ENCODE results near the gene MED9. TPM values are rescaled to one million over a fixed set of nuclear protein-coding genes. Genes with fewer than 3 reads are reported as not detected.

Gene MED9
- total RNA-seq, 1 donor from 2014 or later: 11.9 TPM

DNA sequence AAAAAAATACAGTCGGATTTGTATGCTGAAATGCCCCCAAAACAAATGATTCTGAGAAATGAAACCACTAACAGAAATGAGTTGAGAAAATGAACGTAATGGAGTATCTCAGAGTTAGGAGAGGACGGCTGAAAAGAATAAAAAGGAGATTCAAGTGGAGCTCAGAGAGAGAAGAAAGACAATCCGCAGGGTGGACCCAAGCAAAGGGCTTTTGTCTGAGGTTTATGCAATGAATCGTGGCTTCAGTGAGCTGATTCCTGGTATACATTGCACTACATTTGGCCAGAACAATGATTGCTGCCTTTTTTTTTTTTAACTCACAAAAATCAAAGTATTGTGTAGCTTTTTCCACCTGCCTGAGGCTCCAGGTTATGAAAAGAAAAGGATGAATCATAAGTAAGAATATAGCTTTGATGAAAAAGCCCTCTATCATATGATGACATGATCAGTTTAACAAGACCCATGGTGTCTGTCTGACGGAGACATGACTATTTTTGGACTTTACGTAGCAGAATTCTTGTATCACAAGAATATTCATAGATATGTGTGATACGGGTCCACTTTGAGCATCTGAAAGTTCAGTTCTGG, 4.4 kb upstream of the MED9 start:
- Histone ChIP-seq H3K36me3 (ENCODE audit: control insufficient read depth, insufficient read depth, low read length) (no peaks in the 10 kb centered on the region), H3K4me3 (ENCODE audit: low read depth, low read length) (no peak overlapping the region), H3K27me3 (ENCODE audit: control insufficient read depth, insufficient read depth, low read length) (peaks cover 17% of the 10 kb centered on the region)
- TF ChIP-seq CTCF (IDR thresholded peaks at IDR 0.05; ENCODE audit: insufficient read depth, low read length, poor library complexity, severe bottlenecking): no peak
- DNase-seq (ENCODE audit: low read depth): no peak

DNA sequence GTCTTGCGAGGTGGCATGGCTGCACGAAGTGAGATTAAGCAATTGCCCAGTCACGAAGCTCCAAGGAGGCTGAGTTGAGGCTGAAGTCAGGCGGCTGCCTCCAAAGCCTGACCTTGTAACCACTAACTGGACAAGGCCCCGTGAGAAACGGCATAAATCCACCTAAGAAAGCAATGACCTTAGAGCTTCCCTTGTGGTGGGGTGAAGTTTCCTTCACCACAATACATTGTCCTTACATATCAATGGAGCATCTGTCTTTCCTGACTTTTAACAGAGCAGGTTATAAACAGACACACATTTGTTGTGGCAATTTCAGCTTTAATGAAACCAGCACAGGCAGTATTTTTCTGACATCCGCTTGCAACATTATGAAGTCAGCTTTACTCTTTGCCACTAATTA, 2.5 kb upstream of the MED9 start:
- Histone ChIP-seq H3K4me3 (ENCODE audit: low read depth, low read length) (no peak overlapping the region), H3K27me3 (ENCODE audit: control insufficient read depth, insufficient read depth, low read length) (peaks cover 17% of the 10 kb centered on the region), H3K36me3 (ENCODE audit: control insufficient read depth, insufficient read depth, low read length) (no peaks in the 10 kb centered on the region)
- no peak for DNase-seq (ENCODE audit: low read depth)
- no peak for TF ChIP-seq CTCF (IDR thresholded peaks at IDR 0.05; ENCODE audit: insufficient read depth, low read length, poor library complexity, severe bottlenecking)

DNA sequence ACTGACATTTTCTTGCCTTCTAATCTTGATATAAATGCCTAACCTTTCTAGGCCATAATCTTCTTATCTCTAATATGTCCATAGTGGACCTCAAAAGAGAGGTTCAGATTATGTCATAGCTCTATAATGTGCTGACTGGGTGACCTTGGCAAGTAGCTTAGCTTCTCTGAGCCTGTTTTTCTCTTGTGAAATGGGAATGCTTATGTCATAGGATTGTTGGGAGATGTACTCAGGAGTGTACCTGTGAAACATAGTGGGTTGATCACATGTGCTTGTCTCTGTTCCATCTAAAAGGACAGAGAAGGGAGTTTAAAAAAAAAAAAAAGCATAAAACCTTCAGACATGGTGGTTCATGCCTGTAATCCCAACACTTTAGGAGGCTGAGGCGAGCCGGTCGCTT, 2.4 kb downstream of the MED9 start:
- H3K27me3 ChIP-seq (ENCODE audit: control insufficient read depth, insufficient read depth, low read length): no peaks in the 10 kb centered on the region
- TF ChIP-seq CTCF (IDR thresholded peaks at IDR 0.05; ENCODE audit: insufficient read depth, low read length, poor library complexity, severe bottlenecking): no peak
- H3K36me3 ChIP-seq (ENCODE audit: control insufficient read depth, insufficient read depth, low read length): no peaks in the 10 kb centered on the region
- DNase-seq (ENCODE audit: low read depth): no peak
- H3K4me3 ChIP-seq (ENCODE audit: low read depth, low read length): no peak overlapping the region

DNA sequence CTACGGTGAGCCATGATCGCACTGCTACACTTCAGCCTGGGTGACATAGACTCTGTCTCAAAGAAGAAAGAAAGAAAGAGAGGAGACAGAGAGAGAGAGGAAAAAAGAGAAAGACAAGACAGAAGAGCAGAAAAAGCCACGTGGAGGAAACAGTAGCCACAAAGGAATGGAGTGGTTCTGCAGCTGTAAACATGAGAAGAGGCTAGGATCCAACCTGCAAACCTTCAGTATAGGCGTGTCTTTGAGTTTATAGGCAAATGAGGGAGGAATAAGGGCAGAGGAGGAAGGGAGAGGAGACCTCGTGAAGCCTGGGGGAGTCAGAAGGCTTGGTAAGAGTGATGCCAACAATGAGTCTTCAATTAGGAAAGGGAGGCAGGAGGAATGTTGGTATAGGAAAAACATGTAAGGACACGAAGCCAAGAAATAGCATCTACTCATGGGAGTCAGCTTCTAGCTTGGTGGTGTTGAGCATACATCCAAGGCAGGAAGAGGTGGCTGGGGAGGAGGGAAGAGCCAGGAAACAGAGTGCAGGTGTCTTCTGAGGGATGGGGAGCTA, 3.9 kb downstream of the MED9 start:
- no peak for DNase-seq (ENCODE audit: low read depth)
- TF ChIP-seq CTCF (IDR thresholded peaks at IDR 0.05; ENCODE audit: insufficient read depth, low read length, poor library complexity, severe bottlenecking): no peak
- H3K36me3 ChIP-seq (ENCODE audit: control insufficient read depth, insufficient read depth, low read length): no peaks in the 10 kb centered on the region
- no peak overlapping the region for H3K4me3 ChIP-seq (ENCODE audit: low read depth, low read length)
- no peaks in the 10 kb centered on the region for H3K27me3 ChIP-seq (ENCODE audit: control insufficient read depth, insufficient read depth, low read length)

DNA sequence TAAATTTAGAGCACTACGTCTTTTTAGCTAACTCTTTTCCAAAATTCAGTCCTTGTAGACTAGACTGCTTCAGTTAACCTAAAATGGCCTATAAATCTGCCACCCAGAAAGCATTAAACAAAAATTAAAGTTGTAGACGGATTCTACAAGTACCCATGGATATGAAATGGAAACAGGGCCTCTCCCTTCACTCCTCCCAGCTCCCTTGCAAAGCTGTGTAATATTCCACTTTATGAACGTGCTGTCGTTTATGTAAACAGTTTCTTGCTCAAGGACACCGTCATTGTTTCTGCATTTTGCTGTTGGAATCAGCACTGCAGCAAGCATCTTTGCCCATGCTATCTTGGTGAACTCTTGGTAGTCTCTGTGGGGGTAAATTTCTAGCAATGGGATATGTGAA, 5.1 kb downstream of the MED9 start:
- Histone ChIP-seq H3K27me3 (ENCODE audit: control insufficient read depth, insufficient read depth, low read length) (no peaks in the 10 kb centered on the region), H3K4me3 (ENCODE audit: low read depth, low read length) (no peak overlapping the region), H3K36me3 (ENCODE audit: control insufficient read depth, insufficient read depth, low read length) (no peaks in the 10 kb centered on the region)
- no peak for TF ChIP-seq CTCF (IDR thresholded peaks at IDR 0.05; ENCODE audit: insufficient read depth, low read length, poor library complexity, severe bottlenecking)
- no peak for DNase-seq (ENCODE audit: low read depth)

- Histone ChIP-seq H3K36me3 (ENCODE audit: control insufficient read depth, insufficient read depth, low read length) (no peaks in the 10 kb centered on the region), H3K4me3 (ENCODE audit: low read depth, low read length) (no peak overlapping the region), H3K27me3 (ENCODE audit: control insufficient read depth, insufficient read depth, low read length) (no peaks in the 10 kb centered on the region)
- DNase-seq (ENCODE audit: low read depth): no peak
- TF ChIP-seq CTCF (IDR thresholded peaks at IDR 0.05; ENCODE audit: insufficient read depth, low read length, poor library complexity, severe bottlenecking): no peak
Measured at GRCh38 chr17:17484451-17484899, 7.7 kb downstream of the MED9 start.

Measured in kidney epithelial cell (primary cell).